LNCaP clone FGC (cell line): Measurements from ENCODE around the gene AHR.
"Not testable (repeated sequence)": the region's sequence is repeated elsewhere in the genome, so short reads cannot be mapped to it uniquely, and the experiment has no call there.

ENCODE experiments used
- DNase-seq: peaks from one replicate; pipeline ENCODE4 v3.0.0-alpha.2; 2011; ENCODE audit warnings: low read depth
- H3K4me3 ChIP-seq: 2 replicates; pipeline ENCODE4 v1.5.1; 2011; ENCODE audit warnings: mild to moderate bottlenecking, low read depth, low read length, control low read depth
- CTCF ChIP-seq: IDR thresholded peaks from 2 replicates; pipeline ENCODE4 v1.5.1; 2012; ENCODE audit warnings: mild to moderate bottlenecking; ENCODE audit not compliant: control insufficient read depth, insufficient read depth; ENCODE audit errors: extremely low read depth

AHR gene

DNA sequence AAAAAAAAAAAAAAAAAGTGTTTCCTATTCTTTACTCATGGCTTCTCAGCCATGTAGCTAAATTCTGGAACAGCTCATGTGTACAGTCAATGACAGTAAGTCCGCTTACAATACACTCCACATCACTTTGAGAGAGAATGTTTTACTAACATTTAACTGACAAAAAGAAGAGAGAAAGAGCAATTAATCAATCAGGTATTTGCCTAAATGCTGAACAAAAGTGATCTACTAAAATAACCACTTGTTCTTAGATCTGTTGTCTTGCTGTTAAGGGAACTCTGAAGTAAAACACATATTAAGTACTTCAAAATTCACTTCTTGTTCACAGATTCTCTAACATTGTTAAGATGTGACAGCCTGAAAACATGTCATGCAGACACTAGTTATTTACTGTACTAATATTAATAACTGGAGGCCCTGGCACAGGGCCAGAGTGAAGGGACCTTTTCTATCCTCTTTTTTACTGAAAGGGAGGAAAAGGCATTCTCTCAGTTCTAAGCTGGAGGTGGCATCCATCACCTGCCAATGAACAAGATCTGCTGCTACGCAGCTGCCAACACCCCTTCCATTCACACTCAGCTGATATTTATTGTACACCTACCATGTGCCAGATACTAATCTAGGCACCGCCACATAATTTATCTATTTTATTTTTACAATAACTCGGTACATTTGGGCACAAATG lies 72.6 kb downstream of the AHR start:
- no peak for DNase-seq
- no peak for TF ChIP-seq CTCF
- no peak overlapping the region for H3K4me3 ChIP-seq

DNA sequence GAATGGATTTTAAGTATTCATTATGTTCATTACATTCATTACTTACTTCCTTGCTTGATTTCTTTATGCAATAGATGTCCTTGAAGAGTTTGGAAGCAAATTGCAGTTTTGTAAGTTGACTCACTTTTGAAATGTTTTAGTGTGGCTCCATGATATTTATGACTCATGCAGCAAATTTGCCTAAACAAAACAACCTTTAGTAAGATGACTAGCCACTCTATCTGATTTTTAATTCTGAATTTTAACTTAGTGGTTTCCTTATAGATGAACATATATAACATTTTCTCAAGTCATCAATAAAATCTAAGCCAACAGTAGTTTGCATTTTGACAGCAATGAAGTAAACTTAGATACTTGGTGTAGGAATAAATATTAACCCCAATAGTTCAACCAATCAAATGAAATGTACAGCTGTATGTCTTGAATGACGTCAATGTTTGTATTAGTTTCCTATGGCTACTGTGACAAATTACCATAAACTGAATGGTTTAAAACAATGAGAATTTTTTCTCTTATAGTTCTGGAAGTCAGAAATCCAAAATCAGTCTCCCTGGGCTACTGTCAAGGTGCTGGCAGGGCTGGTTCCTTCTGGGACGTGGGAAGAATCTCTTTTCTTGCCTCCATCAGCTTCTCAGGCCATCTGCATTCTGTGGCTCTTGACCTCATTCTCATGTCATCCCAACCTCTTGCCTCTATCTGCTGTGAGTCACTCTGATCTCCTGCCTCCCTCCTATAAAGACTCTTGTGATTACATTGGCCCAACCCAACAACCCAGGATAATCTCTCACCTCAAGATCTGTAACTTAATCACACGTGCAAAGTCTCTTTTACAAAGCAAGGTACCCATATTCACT lies 73.4 kb downstream of the AHR start:
- H3K4me3 ChIP-seq = no peak overlapping the region
- no peak for DNase-seq
- TF ChIP-seq CTCF = no peak

DNA sequence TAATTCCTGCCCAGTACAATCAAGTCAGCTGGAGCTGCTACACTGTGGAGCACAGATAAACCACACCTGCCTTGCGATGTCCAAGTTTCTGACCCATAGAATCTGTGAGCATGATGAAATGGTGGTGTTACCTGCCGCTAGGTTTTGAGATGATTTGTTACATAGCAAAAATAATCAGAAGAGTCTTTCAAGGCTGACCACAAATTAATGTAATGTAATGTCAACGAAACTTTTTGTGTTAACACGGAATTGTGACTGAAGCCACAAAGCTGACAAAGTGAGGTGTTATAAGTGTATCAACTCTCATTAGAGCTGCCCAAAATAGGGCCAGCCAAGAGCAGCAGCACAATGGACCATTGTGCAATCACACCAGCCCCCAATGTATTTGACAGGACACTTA lies 75.7 kb downstream of the AHR start:
- no peak overlapping the region for H3K4me3 ChIP-seq
- no peak for DNase-seq
- no peak for TF ChIP-seq CTCF

- H3K4me3 ChIP-seq = no peak overlapping the region
- TF ChIP-seq CTCF = no peak
- no peak for DNase-seq
These were observed 76.2 kb downstream of the AHR start for GRCh38 chr7:17374654-17375053.

DNA sequence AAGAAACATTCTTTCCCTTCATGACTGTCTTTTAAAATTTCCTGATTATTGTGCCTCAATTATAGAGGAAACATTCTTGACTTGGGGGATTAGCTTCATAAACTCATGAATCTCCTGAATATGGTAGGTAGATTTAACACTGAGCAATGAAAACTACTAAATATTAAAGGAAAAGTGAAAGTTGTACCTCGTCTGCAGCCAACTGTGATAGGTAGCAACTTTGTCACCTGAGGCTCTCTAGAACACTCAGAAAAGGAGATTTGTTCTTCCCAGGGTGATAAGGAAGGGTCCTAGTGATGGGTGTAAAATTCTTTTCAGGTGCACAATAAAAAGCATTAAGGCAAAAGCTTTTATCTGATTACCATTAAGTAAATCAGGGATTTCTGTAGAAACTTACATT lies 78.1 kb downstream of the AHR start:
- no peak for DNase-seq

GRCh38 chr7:17380736-17381662 lies 82.5 kb downstream of the AHR start:
- TF ChIP-seq CTCF = no peak
- no peak overlapping the region for H3K4me3 ChIP-seq
- DNase-seq = no peak

More for the DNA sequence above, 78.1 kb downstream of the AHR start:
- no peak for TF ChIP-seq CTCF
- H3K4me3 ChIP-seq = no peak overlapping the region

DNA sequence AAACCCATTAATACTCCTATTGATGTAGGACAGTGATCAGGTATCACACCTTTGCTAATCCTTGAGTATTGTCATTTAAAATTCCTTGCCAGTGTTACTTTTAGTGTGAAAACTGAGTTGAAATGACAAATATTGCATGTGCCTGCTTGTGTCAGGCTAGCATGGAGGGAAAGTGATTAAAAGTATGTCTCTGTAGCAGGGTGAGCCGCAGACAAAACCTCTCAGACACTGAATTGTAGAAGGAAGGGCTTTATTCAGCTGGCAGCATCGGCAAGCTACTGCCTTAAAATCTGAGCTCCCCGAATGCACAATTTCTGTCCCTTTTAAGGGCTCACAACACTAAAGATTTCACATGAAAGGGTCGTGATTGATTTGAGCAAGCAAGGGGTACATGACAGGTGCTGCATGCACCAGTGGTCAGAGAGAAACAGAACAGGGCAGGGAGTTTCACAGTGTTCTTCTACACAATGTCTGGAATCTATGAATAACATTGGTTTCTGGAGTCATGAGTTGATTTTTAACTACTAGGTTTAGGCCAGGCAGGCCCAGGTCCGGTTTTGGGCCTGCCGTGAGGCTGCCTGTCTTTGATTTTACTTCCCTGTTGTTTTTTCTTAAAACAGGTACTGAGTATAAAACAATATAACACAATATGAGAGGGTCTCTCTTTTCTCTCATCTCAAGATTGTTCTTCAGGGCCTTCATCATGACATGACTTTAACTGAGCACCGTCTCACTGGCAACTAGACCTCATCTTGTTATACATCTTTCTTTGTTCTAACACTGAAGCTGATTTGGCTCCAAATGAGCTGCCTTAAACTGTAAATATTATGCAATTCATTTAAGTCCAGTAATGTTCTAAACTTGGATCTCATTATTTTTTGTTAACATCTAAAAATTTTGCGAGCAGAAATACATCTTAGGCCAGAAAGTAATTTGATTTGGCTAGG lies 84.2 kb downstream of the AHR start:
- H3K4me3 ChIP-seq, DNase-seq: not testable (repeated sequence)
